ENCODE data around the gene ARFGEF2. TPM values are rescaled to one million over a fixed set of nuclear protein-coding genes. Genes with fewer than 3 reads are reported as not detected.

The ARFGEF2 gene
- total and polyA plus RNA-seq, 2 of the 8 experiments (the other 6 are each of a cell fraction or from before 2014, with no cell fraction given): 8.1 to 21.8 TPM

DNA sequence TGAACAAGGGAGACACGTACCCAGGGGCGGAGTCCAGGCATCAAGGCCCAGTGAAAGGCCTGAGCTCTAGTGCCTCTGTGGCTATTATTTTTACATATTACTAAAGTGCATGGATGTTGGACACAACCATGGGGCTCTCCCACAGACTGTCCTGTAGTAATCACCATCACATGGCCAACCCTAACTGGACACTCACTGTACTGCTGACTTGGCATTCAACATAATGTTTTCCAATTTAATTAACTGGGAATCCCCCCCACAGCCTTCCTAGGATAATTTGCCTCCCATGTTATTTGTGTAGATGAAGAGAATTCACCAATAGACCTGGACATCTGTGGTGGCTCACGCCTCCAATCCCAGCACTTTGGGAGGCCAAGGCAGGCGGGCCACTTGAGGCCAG is 34.5 kb downstream of the ARFGEF2 start:
- H3K27ac ChIP-seq (ENCODE audit: low read depth, low read length): no peak overlapping the region
- no peak overlapping the region for H4K5ac ChIP-seq (ENCODE audit: insufficient read length, low read depth, low read length)
- no peak overlapping the region for H4K91ac ChIP-seq (replicated peaks; ENCODE audit: insufficient read length, low read length)
- H3K36me3 ChIP-seq (ENCODE audit: control insufficient read depth in 2 of 4, insufficient read depth in 4 of 4, low read length in 3 of 4): peaks cover 17 to 40% (median 33%) of the 10 kb centered on the region in 4 experiments
- WGBS, 2 experiments (ENCODE audit: extremely low coverage in 1 of 2, insufficient coverage in 1 of 2, insufficient read length in 1 of 2, insufficient replicate concordance in 2 of 2, low coverage in 1 of 2, low lambda C conversion rate in 2 of 2, missing lambda C conversion rate in 1 of 2): 69% methylated on average over 4 of the region's 4 CpGs; no CpG with 5 or more reads in 1 of the 2 experiments
- no peak overlapping the region for H3K56ac ChIP-seq (replicated peaks; ENCODE audit: insufficient read length, low read depth, low read length)
- no peak overlapping the region for H3K4me2 ChIP-seq (ENCODE audit: insufficient read depth in 1 of 2, low read depth in 2 of 2, low read length in 2 of 2)
- no peak overlapping the region for H2BK20ac ChIP-seq (ENCODE audit: low read length)
- no peak overlapping the region for H2BK12ac ChIP-seq (ENCODE audit: low read depth, low read length)
- no peak overlapping the region for H2AK5ac ChIP-seq (ENCODE audit: low read depth, low read length)
- DNase-seq (ENCODE audit: low read depth in 1 of 2, low spot score in 2 of 2): no peak
- H3K9me3 ChIP-seq (ENCODE audit: insufficient read depth in 2 of 2, low read depth in 1 of 2, low read length in 1 of 2): no peaks in the 10 kb centered on the region
- no peaks in the 10 kb centered on the region for H3K79me2 ChIP-seq (ENCODE audit: control insufficient read depth in 1 of 2, insufficient read depth in 2 of 2, low read length in 2 of 2)
- no peak overlapping the region for H3K18ac ChIP-seq (ENCODE audit: extremely low read depth, low read length)
- peaks cover 0 to 1% of the 10 kb centered on the region in 2 experiments for H4K20me1 ChIP-seq (replicated peaks in 1 of 2; ENCODE audit: control insufficient read depth in 1 of 2, insufficient read depth in 2 of 2, low read length in 2 of 2)
- H2AFZ ChIP-seq (ENCODE audit: low read length): no peak overlapping the region
- no peak overlapping the region for H2BK5ac ChIP-seq (ENCODE audit: low read depth, low read length)
- no peak overlapping the region for H2BK120ac ChIP-seq (replicated peaks; ENCODE audit: low read depth, low read length)
- POLR2A ChIA-PET (ENCODE audit: partially characterized antibody): no interaction called here
- no peak overlapping the region for H3K4me3 ChIP-seq (ENCODE audit: extremely low read depth in 1 of 4, insufficient read depth in 2 of 4, low read depth in 3 of 4, low read length in 4 of 4)
- H3K9ac ChIP-seq (replicated peaks in 1 of 4; ENCODE audit: extremely low read depth in 1 of 4, low read depth in 3 of 4, low read length in 3 of 4): no peak overlapping the region
- no peaks in the 10 kb centered on the region for H3K4me1 ChIP-seq (replicated peaks in 1 of 4; ENCODE audit: control insufficient read depth in 3 of 4, insufficient read depth in 4 of 4, low read length in 3 of 4)
- no peaks in the 10 kb centered on the region for H3K79me1 ChIP-seq (ENCODE audit: low read depth, low read length)
- H3K27me3 ChIP-seq (replicated peaks in 1 of 4; ENCODE audit: control insufficient read depth in 3 of 4, extremely low read depth in 1 of 4, insufficient read depth in 3 of 4, low read length in 3 of 4): no peaks in the 10 kb centered on the region
- H2BK15ac ChIP-seq (ENCODE audit: low read length): no peak overlapping the region
- no peaks in the 10 kb centered on the region for H3K23me2 ChIP-seq (ENCODE audit: low read depth, low read length)
- FAIRE-seq: no peak
- H3K23ac ChIP-seq (ENCODE audit: insufficient read length): no peak overlapping the region
- CTCF ChIA-PET (ENCODE audit: partially characterized antibody): no interaction called here
- H3K4ac ChIP-seq (replicated peaks; ENCODE audit: insufficient read length, low read depth, low read length): no peak overlapping the region
- no peak overlapping the region for H3K14ac ChIP-seq (ENCODE audit: insufficient read length)
- H4K8ac ChIP-seq (ENCODE audit: extremely low read depth, insufficient read depth, low read length): no peak overlapping the region
- TF ChIP-seq, protein P1, sequence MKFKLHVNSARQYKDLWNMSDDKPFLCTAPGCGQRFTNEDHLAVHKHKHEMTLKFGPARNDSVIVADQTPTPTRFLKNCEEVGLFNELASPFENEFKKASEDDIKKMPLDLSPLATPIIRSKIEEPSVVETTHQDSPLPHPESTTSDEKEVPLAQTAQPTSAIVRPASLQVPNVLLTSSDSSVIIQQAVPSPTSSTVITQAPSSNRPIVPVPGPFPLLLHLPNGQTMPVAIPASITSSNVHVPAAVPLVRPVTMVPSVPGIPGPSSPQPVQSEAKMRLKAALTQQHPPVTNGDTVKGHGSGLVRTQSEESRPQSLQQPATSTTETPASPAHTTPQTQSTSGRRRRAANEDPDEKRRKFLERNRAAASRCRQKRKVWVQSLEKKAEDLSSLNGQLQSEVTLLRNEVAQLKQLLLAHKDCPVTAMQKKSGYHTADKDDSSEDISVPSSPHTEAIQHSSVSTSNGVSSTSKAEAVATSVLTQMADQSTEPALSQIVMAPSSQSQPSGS (IDR thresholded peaks at IDR 0.05; ENCODE audit: low read length): no peak
- no peak for TF ChIP-seq MAFK (IDR thresholded peaks at IDR 0.05; ENCODE audit: low read depth, low read length)
- no peak for TF ChIP-seq CBX5 (IDR thresholded peaks at IDR 0.05; ENCODE audit: low read depth, low read length)
- no peak for TF ChIP-seq CREB1 (IDR thresholded peaks at IDR 0.05)
- TF ChIP-seq POLR2A (IDR thresholded peaks at IDR 0.05; ENCODE audit: control extremely low read depth in 1 of 2, low read depth in 2 of 2, low read length in 2 of 2): no peak
- no peak for TF ChIP-seq TBP (IDR thresholded peaks at IDR 0.05; ENCODE audit: low read depth, low read length)

Data from H1 (cell line).